Measurements from ENCODE around the gene ABR.
"Not testable (repeated sequence)": the region's sequence is repeated elsewhere in the genome, so short reads cannot be mapped to it uniquely, and the experiment has no call there.

ABR gene

DNA sequence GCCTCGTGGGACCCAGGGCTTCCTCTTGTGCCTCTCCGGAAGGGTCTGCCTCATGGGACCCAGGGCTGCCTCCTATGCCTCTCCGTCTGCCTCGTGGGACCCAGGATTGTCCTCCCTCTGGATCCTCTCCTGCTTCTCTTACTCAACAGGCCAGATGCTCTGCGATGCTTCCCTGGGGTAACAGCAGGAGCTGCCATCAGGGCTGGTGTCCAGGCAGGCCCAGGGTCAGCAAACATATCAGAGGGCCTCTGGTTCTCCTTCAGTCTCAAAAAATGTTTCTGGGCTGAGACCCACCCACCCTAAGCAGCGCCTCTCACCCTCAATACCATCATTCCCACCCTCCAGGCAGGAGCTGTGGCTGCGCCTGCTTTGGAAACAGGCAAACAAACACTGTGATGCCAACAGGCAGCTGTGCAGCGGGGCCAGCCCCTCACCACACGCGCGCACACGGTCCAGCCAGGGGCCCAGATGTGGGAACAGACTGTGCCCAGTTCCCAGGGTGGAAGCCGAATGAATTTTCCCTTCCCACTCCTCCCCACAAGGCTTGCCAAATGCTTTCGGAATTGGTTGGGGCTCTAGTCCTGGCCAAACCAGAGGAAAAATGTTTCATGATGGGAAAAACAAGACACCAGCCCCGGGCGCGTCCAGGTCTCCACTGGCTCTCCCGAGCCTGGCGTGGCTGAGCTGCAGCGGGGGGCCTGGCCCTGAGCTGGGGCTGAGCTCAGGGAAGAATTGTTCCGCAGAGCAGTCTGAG lies 171.6 kb downstream of the ABR start:
- DNase-seq (ENCODE audit: low read depth in 3 of 3), result no peak

DNA sequence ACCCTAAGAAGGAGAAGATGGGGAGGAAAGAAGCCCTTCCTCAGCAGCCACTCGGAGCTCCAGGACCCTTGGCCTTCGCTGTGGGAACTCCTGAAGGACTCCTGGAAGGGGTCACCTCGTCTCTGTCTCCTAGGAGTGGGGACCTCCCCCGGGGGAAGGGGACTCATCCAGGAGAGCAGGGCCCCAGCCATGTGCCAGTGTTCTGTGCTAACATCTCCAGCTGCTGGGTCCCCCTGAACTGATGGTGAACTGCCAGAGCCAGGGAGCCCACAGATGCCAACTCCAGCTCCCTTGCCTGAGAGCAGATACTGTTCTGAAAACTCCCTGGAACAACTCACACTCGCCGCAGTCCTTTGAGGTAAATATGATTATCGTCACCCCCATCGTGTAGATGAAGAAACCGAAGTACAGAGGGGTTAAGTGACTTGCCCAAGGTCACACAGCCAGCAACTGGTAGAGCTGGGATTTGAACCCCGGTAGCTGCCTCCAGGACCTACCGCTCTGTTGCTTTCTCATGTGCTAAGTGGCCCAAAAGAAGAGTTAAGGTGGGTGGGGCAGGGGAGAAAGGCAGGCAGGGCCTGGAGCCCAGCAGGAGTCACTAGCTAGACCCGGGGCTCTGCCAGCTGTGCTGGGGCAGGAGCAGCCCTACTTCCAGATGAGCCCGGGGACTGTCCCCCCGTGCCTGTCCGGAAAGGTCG lies 172.3 kb downstream of the ABR start:
- no peak for DNase-seq (ENCODE audit: low read depth in 3 of 3)

- DNase-seq (ENCODE audit: low read depth in 3 of 3), result no peak
Observed at GRCh38 chr17:1006054-1006453, 173.7 kb downstream of the ABR start.

GRCh38 chr17:1005361-1005946 lies 174.3 kb downstream of the ABR start:
- DNase-seq (ENCODE audit: low read depth in 3 of 3), result no peak

DNA sequence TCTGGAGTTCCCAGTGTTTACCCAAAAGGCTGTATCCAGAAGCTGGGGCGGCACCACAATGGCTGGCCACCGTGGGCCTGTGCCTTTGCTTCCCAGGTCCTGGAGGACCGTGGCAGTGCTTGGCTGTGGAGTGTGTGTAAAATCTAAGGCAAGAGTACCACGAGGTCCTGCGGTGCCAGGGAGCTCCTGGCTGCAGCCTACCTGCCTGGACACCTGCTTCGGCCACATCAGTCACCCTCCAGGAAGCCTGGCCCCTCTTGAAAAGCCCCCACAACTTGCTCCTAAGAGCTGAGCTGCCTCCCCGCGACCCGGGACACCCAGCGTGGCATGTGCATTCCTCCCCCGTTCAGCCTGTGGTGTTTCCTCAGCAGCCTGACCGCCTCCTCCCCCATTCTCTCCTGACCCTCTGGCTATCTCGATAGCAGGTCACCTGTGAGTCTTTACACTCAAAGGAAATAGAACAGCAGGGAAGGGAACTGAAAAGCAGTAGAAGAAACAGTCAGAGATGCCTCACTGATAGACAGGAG lies 174.9 kb downstream of the ABR start:
- no peak for DNase-seq (ENCODE audit: low read depth in 3 of 3)

DNA sequence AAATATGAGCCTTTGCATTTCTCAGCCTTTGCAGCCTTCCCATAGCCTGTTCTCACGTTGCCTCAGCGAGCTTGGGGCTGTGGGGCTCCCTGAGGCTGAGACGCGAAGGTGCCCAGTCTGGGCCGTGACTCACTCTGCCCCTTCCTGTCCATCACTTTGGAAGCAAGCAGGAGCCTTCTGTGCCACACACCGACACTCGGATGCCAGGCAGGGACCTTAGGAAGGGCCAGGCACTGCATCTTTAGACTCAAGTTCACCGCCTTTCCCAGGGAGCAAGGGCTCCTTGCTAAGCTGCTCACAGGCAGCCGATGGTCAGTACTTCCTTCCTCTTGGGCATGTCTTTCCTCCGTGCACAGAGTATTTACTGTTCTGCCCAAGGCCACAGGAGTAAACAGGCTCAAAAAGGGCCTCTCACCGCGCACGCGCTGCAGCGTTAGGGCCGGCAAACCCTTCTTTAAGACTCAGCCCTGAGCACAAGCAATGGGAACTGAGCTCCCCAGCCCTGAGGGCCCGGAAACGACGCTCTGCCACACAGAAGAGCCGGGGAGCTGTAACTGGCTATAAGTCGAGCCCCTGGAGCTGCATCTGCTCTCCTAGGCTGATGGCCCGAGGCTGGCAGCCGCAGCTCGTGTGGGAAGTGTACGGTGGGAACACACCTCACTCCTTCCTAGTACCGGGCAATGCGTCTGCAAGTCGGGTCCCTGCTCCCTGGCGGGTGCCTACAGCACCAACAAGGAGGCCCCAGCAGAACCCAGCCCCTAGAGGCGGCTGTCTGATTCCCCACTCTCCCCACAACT lies 175.6 kb downstream of the ABR start:
- DNase-seq (ENCODE audit: low read depth in 3 of 3), result no peak

GRCh38 chr17:1003633-1003971 lies 176.2 kb downstream of the ABR start:
- DNase-seq (ENCODE audit: low read depth in 3 of 3), result no peak

GRCh38 chr17:1002771-1003555 lies 176.8 kb downstream of the ABR start:
- no peak for DNase-seq (ENCODE audit: low read depth in 3 of 3)

DNA sequence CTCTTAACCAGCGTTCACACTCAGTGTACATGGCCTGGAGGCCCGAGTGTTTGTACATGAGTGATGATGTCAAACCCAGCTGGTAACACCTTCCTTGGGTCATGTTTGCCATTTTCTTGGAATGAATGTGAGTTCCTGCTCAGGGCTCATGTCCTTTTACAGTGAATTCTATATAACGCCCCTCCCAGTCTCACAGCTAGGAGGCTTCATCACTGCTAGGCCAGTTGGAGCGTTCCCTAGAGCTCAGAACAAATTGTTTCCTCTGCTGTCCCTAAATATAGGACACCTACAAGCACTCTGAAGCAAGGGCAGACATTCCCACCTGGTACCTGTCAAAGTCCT lies 177.4 kb downstream of the ABR start:
- no peak for DNase-seq (ENCODE audit: low read depth in 3 of 3)

DNA sequence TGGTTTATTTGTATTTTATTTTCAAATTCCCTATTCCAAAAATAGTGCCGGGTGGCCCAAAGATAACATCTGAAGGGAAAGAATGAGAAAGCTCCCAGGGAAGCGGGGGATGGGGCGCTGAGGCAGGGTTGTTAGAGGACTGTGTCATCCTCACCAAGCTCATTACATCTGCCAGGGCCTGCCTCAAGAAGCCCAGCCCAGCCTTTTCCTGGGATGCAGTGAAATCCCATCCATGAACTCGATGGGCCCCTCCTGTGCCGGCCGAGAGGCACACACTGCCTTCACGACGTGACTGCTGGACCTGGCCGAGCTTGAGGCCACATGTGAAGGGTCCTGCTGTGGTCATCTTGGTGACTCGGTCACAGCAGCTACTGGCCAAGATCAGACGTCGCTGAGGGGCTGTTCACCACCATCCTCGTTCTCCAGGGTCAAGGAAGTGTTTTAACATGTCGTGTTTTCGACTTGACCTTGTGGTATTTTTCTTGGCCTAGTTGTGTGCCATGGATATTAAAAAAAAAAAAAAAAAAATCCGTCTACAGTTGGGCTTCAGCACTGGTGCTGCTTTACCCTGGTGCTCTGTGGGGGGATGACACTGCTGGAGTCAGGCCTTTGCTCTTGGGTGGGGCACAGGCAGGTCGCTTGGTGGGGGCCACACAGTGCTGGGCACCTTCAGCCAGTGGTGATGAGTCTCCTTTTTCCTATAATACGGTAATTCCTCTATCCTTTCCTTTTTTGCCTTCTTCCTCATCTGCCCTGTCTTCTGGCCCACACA lies 178.0 kb downstream of the ABR start:
- DNase-seq (ENCODE audit: low read depth in 3 of 3), result no peak

GRCh38 chr17:1000597-1001461 lies 179.0 kb downstream of the ABR start:
- DNase-seq (ENCODE audit: low read depth in 3 of 3), result no peak

GRCh38 chr17:998111-998510 lies 181.7 kb downstream of the ABR start:
- DNase-seq (ENCODE audit: low read depth in 3 of 3), result no peak

- DNase-seq (ENCODE audit: low read depth in 3 of 3), result peak; percentile 81 to 90 (median 86)
Observed at GRCh38 chr17:996554-997344, 183.0 kb downstream of the ABR start, which contains the start of gene TIMM22. Gene TIMM22 (plus strand): TSS chr17:997129. CDS start chr17:997143, 14 bp downstream.

DNA sequence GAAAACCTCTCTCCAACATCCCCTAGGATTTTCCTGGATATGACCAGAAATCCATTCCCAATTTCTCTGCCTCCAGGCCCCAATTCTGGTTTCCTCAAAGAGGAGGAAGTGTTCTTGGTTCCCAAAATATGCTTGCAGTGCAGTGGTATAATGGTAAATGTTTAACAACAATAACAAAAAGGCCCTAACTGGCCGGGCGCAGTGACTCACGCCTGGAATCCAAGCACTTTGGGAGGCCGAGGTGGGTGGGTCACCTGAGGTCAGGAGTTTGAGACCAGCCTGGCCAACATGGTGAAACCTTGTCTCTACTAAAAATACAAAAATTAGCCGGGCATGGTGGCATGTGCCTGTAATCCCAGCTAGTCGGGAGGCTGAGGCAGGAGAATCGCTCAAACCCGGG lies 184.5 kb downstream of the ABR start:
- not testable (repeated sequence) for DNase-seq (ENCODE audit: low read depth in 3 of 3)

GRCh38 chr17:992933-993332 lies 186.8 kb downstream of the ABR start:
- no peak for DNase-seq (ENCODE audit: low read depth in 3 of 3)

GRCh38 chr17:988561-988960 lies 191.2 kb downstream of the ABR start:
- no peak for DNase-seq (ENCODE audit: low read depth in 3 of 3)

DNA sequence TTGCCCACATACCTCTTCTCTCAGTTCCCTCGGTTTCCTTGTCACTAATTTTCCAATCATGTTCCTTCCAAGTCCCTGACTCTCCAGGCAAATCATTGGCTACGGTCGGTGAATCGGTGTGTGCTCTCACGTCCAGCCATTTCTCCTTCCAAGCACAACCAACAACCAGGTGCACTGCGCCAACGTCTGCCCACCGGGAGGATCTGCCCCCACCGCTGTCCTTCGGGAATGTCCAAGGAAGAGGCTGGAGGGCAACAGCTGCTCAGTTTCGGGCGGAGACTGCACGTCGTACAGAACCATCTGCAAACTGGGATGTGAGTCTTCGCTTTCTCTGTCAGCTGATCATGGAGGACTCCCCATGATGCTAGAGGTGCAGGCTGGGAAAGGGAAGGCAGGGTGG lies 191.8 kb downstream of the ABR start:
- no peak for DNase-seq (ENCODE audit: low read depth in 3 of 3)

- no peak for DNase-seq (ENCODE audit: low read depth in 3 of 3)
Observed at GRCh38 chr17:986322-986929, 193.4 kb downstream of the ABR start.
